Immature natural killer cell (primary cell): ENCODE measurements around the gene TMEM200B. TPM values are rescaled to one million over a fixed set of nuclear protein-coding genes. Genes with fewer than 3 reads are reported as not detected.
"Not testable (repeated sequence)": the region's sequence is repeated elsewhere in the genome, so short reads cannot be mapped to it uniquely, and the experiment has no call there.

ENCODE experiments used
- DNase-seq, 3 donors: peaks; one replicate each; pipeline ENCODE4 v3.0.0; 2022; ENCODE audit warnings: mixed read lengths in 1 of 3
- H3K27ac Mint-ChIP-seq, 6 donors: one replicate each; pipeline ENCODE4 v1.8.0; 2020; ENCODE audit warnings: mixed read lengths in 6 of 6, mild to moderate bottlenecking in 5 of 6, inconsistent platforms in 4 of 6, moderate library complexity in 3 of 6
- H3K27me3 Mint-ChIP-seq, 3 donors: one replicate each; pipeline ENCODE4 v1.8.0; 2020 to 2021; ENCODE audit warnings: low read depth in 3 of 3, mild to moderate bottlenecking in 3 of 3, mixed read lengths in 3 of 3, moderate library complexity in 3 of 3, inconsistent platforms in 1 of 3
- H3K36me3 Mint-ChIP-seq, 3 donors: one replicate each; pipeline ENCODE4 v1.8.0; 2020; ENCODE audit warnings: mixed read lengths in 3 of 3, inconsistent platforms in 2 of 3, mild to moderate bottlenecking in 2 of 3
- H3K4me1 Mint-ChIP-seq, 2 donors: one replicate each; pipeline ENCODE4 v1.8.0; 2020; ENCODE audit warnings: inconsistent platforms in 2 of 2, mild to moderate bottlenecking in 2 of 2, mixed read lengths in 2 of 2, moderate library complexity in 1 of 2
- H3K4me3 Mint-ChIP-seq, 5 donors: one replicate each; pipeline ENCODE4 v1.8.0; 2020; ENCODE audit warnings: mild to moderate bottlenecking in 5 of 5, mixed read lengths in 5 of 5, inconsistent platforms in 3 of 5, moderate library complexity in 3 of 5
- H3K9me3 Mint-ChIP-seq, 6 donors: one replicate each; pipeline ENCODE4 v1.8.0; 2020; ENCODE audit warnings: mild to moderate bottlenecking in 6 of 6, mixed read lengths in 6 of 6, inconsistent platforms in 4 of 6, moderate library complexity in 3 of 6
- polyA plus RNA-seq, 3 donors: library from polyadenylated mRNA; unstranded; fragments of 300-500 nt; fragmentation: Illumina TruSeq; gene quantifications; one replicate each; pipeline ENCODE4 v1.2.3, GENCODE V29; 2021

The TMEM200B gene
- polyA plus RNA-seq, 3 donors from 2014 or later: not detected

DNA sequence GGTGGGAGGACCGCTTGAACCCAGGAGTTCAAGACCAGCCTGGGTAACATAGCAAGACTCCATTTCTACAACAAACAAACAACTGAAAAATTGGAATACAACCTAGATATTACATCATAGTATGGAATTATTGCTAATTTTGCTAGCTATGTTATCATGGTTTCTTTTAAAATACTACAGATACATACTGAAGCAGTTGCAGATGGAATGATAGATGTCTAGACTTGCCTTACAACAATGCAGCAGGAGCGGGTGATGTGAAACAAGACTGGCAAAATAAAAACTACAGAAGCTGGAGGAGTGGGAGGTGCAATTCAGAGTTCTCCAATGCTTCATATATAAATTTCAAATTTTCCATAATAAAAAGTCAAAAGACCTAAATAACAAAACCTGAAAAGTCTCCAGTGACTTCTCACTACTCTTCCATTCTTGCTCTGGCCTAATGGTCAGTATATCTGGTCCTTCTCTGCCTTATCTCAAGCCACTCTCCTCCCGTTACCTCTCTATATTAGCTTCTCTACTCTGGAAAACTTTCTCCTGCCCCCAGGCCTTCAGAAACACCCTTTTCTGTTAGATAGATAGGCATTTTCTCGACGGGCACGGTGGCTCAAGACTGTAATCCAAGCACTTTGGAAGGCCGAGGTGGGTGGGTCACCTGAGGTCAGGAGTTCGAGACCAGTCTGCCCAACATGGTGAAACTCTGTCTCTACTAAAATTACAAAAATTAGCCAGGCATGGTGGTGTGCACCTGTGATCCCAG is 28.5 kb upstream of the TMEM200B start:
- H3K27me3 Mint-ChIP-seq: peaks cover 0 to 4% (median 1%) of the 10 kb centered on the region in 3 donors
- peaks cover 26 to 66% (median 49%) of the 10 kb centered on the region in 3 donors for H3K36me3 Mint-ChIP-seq
- H3K4me1 Mint-ChIP-seq: peaks cover 0 to 7% of the 10 kb centered on the region in 2 donors
- peak overlapping the region in 1 of 6 donors; percentile 31 for H3K27ac Mint-ChIP-seq
- no peak overlapping the region for H3K4me3 Mint-ChIP-seq
- no peaks in the 10 kb centered on the region for H3K9me3 Mint-ChIP-seq
- no peak for DNase-seq

GRCh38 chr1:29150346-29150745 is 26.6 kb upstream of the TMEM200B start:
- not testable (repeated sequence) for H3K27me3 Mint-ChIP-seq, H3K4me3 Mint-ChIP-seq, H3K9me3 Mint-ChIP-seq, DNase-seq, H3K4me1 Mint-ChIP-seq, H3K27ac Mint-ChIP-seq
- H3K36me3 Mint-ChIP-seq: peaks cover 27 to 71% (median 53%) of the 10 kb centered on the region in 3 donors

GRCh38 chr1:29148656-29149491 is 25.2 kb upstream of the TMEM200B start:
- Mint-ChIP-seq H3K4me1 (no peaks in the 10 kb centered on the region), H3K27ac (peak overlapping the region in 1 of 6 donors; percentile 76), H3K36me3 (peaks cover 26 to 67% (median 50%) of the 10 kb centered on the region in 3 donors), H3K4me3 (no peak overlapping the region), H3K9me3 (no peaks in the 10 kb centered on the region), H3K27me3 (peaks cover 0 to 4% (median 3%) of the 10 kb centered on the region in 3 donors)
- no peak for DNase-seq

- H3K9me3 Mint-ChIP-seq: no peaks in the 10 kb centered on the region
- peaks cover 33 to 56% (median 33%) of the 10 kb centered on the region in 3 donors for H3K36me3 Mint-ChIP-seq
- peaks cover 0 to 4% (median 3%) of the 10 kb centered on the region in 3 donors for H3K27me3 Mint-ChIP-seq
- H3K4me1 Mint-ChIP-seq: no peaks in the 10 kb centered on the region
- DNase-seq: no peak
- H3K4me3 Mint-ChIP-seq: no peak overlapping the region
- H3K27ac Mint-ChIP-seq: peak overlapping the region in 5 of 6 donors; percentile 7 to 42 (median 27)
Observed at GRCh38 chr1:29145739-29146437, 22.2 kb upstream of the TMEM200B start.

GRCh38 chr1:29144178-29144577 is 20.5 kb upstream of the TMEM200B start:
- H3K27me3 Mint-ChIP-seq: peaks cover 0 to 4% (median 3%) of the 10 kb centered on the region in 3 donors
- H3K36me3 Mint-ChIP-seq: peaks cover 26 to 41% (median 29%) of the 10 kb centered on the region in 3 donors
- no peaks in the 10 kb centered on the region for H3K9me3 Mint-ChIP-seq
- H3K27ac Mint-ChIP-seq: no peak overlapping the region
- H3K4me3 Mint-ChIP-seq: no peak overlapping the region
- DNase-seq: no peak
- no peaks in the 10 kb centered on the region for H3K4me1 Mint-ChIP-seq

DNA sequence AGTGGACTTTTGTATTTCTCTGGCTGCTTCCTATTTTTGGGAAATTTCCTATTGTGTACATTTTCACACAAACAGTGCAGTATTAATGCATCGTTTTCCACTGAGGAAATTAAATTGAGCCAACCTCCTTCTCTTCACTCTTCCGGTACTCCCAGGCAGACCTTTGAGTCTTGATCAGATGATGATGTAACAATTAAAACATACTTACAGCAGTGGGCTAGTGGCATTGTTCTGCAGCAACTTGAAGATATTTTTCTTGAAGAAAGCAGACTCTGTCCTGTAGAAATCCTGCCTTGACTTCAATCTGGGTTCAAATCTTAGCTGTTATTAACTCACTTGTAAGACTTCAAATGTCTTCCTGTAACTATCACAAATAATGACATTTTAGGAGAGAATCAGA is 19.0 kb upstream of the TMEM200B start:
- H3K27me3 Mint-ChIP-seq: peaks cover 0 to 2% (median 0%) of the 10 kb centered on the region in 3 donors
- H3K9me3 Mint-ChIP-seq: no peaks in the 10 kb centered on the region
- no peak for DNase-seq
- peaks cover 16 to 26% (median 23%) of the 10 kb centered on the region in 3 donors for H3K36me3 Mint-ChIP-seq
- H3K4me1 Mint-ChIP-seq: no peaks in the 10 kb centered on the region
- no peak overlapping the region for H3K4me3 Mint-ChIP-seq
- H3K27ac Mint-ChIP-seq: peak overlapping the region in 1 of 6 donors; percentile 11

DNA sequence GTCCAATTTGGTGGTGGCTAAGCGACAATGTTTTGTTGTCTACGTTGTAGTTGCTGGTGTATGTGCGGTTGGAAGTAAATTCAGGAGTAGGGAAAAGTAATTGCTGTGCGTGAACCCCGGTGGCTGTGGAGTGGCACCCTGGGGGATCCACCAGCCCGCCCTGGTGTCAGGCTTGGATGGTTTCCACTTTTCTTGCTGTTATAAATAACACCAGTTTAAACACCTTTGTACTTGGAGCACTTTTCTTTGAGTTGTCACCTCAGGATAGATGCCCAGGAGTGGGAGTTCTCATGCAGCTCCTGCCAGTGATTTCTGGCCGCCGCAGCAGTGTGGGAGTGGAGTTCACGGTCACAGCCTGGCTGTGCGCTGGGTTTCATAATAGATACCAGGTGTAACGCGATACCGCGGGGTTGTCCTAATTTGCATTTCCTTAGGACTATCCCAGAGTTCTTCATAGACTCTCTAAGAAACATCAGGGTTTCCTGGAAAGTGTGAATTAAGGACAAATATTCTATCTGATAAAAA is 12.8 kb upstream of the TMEM200B start:
- no peak overlapping the region for H3K27ac Mint-ChIP-seq
- peaks cover 0 to 4% (median 2%) of the 10 kb centered on the region in 3 donors for H3K27me3 Mint-ChIP-seq
- H3K9me3 Mint-ChIP-seq: no peaks in the 10 kb centered on the region
- no peaks in the 10 kb centered on the region for H3K4me1 Mint-ChIP-seq
- H3K4me3 Mint-ChIP-seq: no peak overlapping the region
- DNase-seq: no peak
- H3K36me3 Mint-ChIP-seq: no peaks in the 10 kb centered on the region

GRCh38 chr1:29134695-29135028 is 11.0 kb upstream of the TMEM200B start:
- no peaks in the 10 kb centered on the region for H3K36me3 Mint-ChIP-seq
- H3K4me1 Mint-ChIP-seq: no peaks in the 10 kb centered on the region
- peak overlapping the region in 1 of 5 donors; percentile 64 for H3K4me3 Mint-ChIP-seq
- peaks cover 0 to 6% (median 5%) of the 10 kb centered on the region in 3 donors for H3K27me3 Mint-ChIP-seq
- no peaks in the 10 kb centered on the region for H3K9me3 Mint-ChIP-seq
- DNase-seq: no peak
- no peak overlapping the region for H3K27ac Mint-ChIP-seq

GRCh38 chr1:29133861-29134694 is 10.4 kb upstream of the TMEM200B start:
- peak overlapping the region in 2 of 5 donors; percentile 48 to 64 for H3K4me3 Mint-ChIP-seq
- H3K27ac Mint-ChIP-seq: no peak overlapping the region
- peaks cover 0 to 6% (median 5%) of the 10 kb centered on the region in 3 donors for H3K27me3 Mint-ChIP-seq
- H3K9me3 Mint-ChIP-seq: no peaks in the 10 kb centered on the region
- DNase-seq: no peak
- H3K36me3 Mint-ChIP-seq: no peaks in the 10 kb centered on the region
- no peaks in the 10 kb centered on the region for H3K4me1 Mint-ChIP-seq

DNA sequence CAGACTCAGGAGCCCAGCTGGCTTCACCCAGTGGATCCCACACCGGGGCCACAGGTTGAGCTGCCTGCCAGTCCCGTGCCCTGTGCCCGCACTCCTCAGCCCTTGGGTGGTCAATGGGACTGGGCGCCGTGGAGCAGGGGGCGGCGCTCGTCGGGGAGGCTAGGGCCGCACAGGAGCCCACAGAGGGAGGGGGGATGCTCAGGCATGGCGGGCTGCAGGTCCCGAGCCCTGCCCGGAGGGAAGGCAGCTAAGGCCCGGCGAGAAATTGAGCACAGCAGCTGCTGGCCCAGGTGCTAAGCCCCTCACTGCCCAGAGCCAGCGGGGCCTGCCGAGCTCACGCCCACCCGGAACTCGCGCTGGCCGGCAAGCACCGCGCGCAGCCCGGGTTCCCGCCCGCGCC is 7.4 kb upstream of the TMEM200B start:
- not testable (repeated sequence) for H3K36me3 Mint-ChIP-seq, H3K27me3 Mint-ChIP-seq, H3K27ac Mint-ChIP-seq, H3K9me3 Mint-ChIP-seq, H3K4me1 Mint-ChIP-seq, DNase-seq, H3K4me3 Mint-ChIP-seq

DNA sequence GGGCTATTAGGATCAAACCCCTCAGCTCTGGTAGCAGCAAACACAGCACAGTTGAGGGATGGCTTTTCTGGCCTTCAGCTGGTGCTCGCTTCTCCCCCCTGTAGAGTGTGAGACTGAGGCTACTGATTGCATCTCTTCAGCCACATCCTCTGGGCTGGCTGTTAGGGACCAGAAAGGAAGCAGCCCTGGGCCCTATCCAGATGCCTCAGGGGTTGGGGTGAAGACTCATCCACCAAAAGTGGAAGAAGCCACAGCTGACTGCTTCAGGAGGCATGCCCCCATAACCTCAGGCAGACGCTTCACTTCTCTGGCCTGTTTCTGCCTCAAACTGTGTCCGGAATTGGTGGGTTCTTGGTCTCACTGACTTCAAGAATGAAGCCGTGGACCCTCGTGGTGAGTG is 6.2 kb upstream of the TMEM200B start:
- Mint-ChIP-seq H3K36me3 (no peaks in the 10 kb centered on the region), H3K9me3 (no peaks in the 10 kb centered on the region), H3K27ac (no peak overlapping the region), H3K4me3 (no peak overlapping the region), H3K4me1 (peaks cover 6 to 7% of the 10 kb centered on the region in 2 donors), H3K27me3 (peaks cover 5 to 8% (median 8%) of the 10 kb centered on the region in 3 donors)
- DNase-seq: no peak

- no peaks in the 10 kb centered on the region for H3K36me3 Mint-ChIP-seq
- no peak for DNase-seq
- peaks cover 6 to 7% of the 10 kb centered on the region in 2 donors for H3K4me1 Mint-ChIP-seq
- no peak overlapping the region for H3K27ac Mint-ChIP-seq
- H3K9me3 Mint-ChIP-seq: no peaks in the 10 kb centered on the region
- H3K27me3 Mint-ChIP-seq: peaks cover 5 to 8% (median 8%) of the 10 kb centered on the region in 3 donors
- no peak overlapping the region for H3K4me3 Mint-ChIP-seq
Observed at GRCh38 chr1:29128739-29129138, 5.0 kb upstream of the TMEM200B start.

- no peak overlapping the region for H3K27ac Mint-ChIP-seq
- H3K27me3 Mint-ChIP-seq: peaks cover 8 to 14% (median 8%) of the 10 kb centered on the region in 3 donors
- no peaks in the 10 kb centered on the region for H3K9me3 Mint-ChIP-seq
- H3K4me3 Mint-ChIP-seq: peak overlapping the region; percentile 83 to 86 (median 84)
- peaks cover 10 to 13% of the 10 kb centered on the region in 2 donors for H3K4me1 Mint-ChIP-seq
- DNase-seq: no peak
- no peaks in the 10 kb centered on the region for H3K36me3 Mint-ChIP-seq
Observed at GRCh38 chr1:29126198-29126597, 2.5 kb upstream of the TMEM200B start.
